Upper lobe of left lung (tissue), 6 donors: ENCODE data around the gene MITF. TPM values are rescaled to one million over a fixed set of nuclear protein-coding genes. Genes with fewer than 3 reads are reported as not detected.
A peak's percentile ranks its signal among the peaks of the same experiment; 100 is the strongest.

Experiments used
- ATAC-seq, 2 donors: fragments of 200-7000 bp; cut with Tn5 transposase; one replicate each; pipeline ENCODE4 v1.9.1; 2022; ENCODE audit warnings: mild to moderate bottlenecking in 2 of 2, moderate library complexity in 2 of 2; ENCODE audit not compliant: low FRiP score in 2 of 2
- DNase-seq, 2 donors: peaks; one replicate each; pipeline ENCODE4 v3.0.0-alpha.2; 2019 to 2020
- H3K27ac ChIP-seq, 4 donors: fragments of 200-600 bp; sonication (generic); one replicate each; pipeline ENCODE4 v1.5.1; 2016 to 2019
- H3K27me3 ChIP-seq, 4 donors: fragments of 200-600 bp; sonication (generic); one replicate each; pipeline ENCODE4 v1.5.1; 2017 to 2019
- H3K36me3 ChIP-seq, 4 donors: fragments of 200-600 bp; sonication (generic); one replicate each; pipeline ENCODE4 v1.5.1; 2016 to 2019
- H3K4me1 ChIP-seq, 4 donors: fragments of 200-600 bp; sonication (generic); one replicate each; pipeline ENCODE4 v1.5.1; 2018 to 2019
- H3K4me3 ChIP-seq, 4 donors: fragments of 200-600 bp; sonication (generic); one replicate each; pipeline ENCODE4 v1.5.1; 2017 to 2019; ENCODE audit warnings: mild to moderate bottlenecking in 2 of 4, moderate library complexity in 1 of 4
- H3K9me3 ChIP-seq, 4 donors: fragments of 200-600 bp; sonication (generic); one replicate each; pipeline ENCODE4 v1.5.1; 2018 to 2019
- EP300 ChIP-seq, 4 donors: sonication (generic); formaldehyde crosslinking; IDR thresholded peaks; one replicate each; pipeline ENCODE4 v1.5.1; 2017; ENCODE audit warnings: antibody characterized with exemption in 4 of 4, control low read depth in 2 of 4
- POLR2A ChIP-seq, 4 donors: fragments of 450-650 bp; IDR thresholded peaks; one replicate each; pipeline ENCODE4 v1.5.1; 2016 to 2017; ENCODE audit warnings: antibody characterized with exemption in 4 of 4, mild to moderate bottlenecking in 2 of 4
- POLR2AphosphoS5 ChIP-seq, 2 donors: sonication (generic); formaldehyde crosslinking; IDR thresholded peaks; one replicate each; pipeline ENCODE4 v1.5.1; 2017; ENCODE audit warnings: antibody characterized with exemption in 2 of 2
- WGBS, 2 donors: methylation state at CpG; one replicate each; pipeline ENCODE4 v1.1.5; 2017 to 2018; 5-methylcytosine and 5-hydroxymethylcytosine counted together
- total RNA-seq, 6 donors: library from RNA; depleted of rRNA in 4 of 6; stranded (reverse); fragments of >200 nt in 4 of 6; gene quantifications; one replicate each; pipeline versions ENCODE4 v1.1.0 to v1.2.1, GENCODE V29; 2016 to 2021
- TF ChIP-seq, protein P1 (sequence below), 6 experiments: fragments of 450-650 bp in 4 of 6; fragments of 200-600 bp in 2 of 6; sonication (generic) in 2 of 6; IDR thresholded peaks; one replicate each; pipeline ENCODE4 v1.5.1; 2016 to 2019; ENCODE audit warnings: antibody characterized with exemption in 6 of 6
- donor health status: DM: no; HTN: no; CAD: no; lungs with moderate emphysema.
- donor health status: DM: no; HTN: yes; CAD: no; lungs with severe emphysema.

Gene MITF
- total RNA-seq, 6 donors from 2014 or later: 21.9 to 37.2 (median 29.5) TPM

DNA sequence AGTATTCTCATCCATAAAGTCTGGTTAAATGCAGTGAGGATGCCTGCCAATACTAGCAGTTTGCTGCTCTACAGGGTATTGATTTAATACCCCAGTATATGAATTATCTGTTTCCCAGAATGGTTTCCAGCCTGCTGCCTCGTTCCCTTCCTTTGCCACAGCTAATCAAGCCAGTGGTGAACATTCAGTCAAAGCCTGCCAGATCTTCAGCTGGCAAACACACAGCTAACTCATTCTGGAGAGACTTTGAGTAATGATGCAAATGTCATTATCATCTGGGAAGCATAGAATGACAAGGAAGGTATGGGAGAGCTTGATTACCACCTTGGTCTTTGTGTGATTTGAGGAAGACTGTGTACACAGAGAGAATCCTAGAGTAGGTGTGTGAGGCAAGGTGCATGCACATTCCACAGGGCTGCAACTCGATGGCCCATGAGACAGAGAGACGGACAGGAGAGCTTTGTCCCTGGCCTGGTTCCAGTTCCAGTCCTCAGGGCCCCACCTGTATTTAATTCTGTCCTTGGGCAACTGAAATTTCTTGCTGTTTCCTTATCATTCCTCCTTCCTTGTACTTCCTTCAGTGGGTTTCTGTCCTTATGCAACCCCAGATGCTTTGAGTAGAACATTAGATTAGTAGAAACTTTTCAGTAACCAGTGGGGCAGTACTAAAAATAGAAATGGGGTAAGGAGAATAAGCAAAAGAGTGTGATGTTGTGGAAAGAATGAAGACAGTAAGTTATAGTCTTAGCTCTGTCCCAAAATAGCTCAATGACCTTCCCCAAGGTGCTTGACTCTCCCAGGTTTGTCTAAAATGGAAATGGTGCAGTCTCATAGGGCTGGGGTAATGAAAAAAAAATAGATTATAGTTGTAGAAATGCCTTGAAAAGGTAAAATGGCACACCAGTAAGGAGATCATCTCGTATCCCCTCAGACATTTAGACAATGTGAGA lies 72.5 kb downstream of the MITF start:
- ATAC-seq (no peak), DNase-seq (no peak)
- no peaks in the 10 kb centered on the region for H3K9me3 ChIP-seq
- H3K27me3 ChIP-seq: no peaks in the 10 kb centered on the region
- H3K4me1 ChIP-seq: no peaks in the 10 kb centered on the region
- TF ChIP-seq POLR2A (IDR thresholded peaks at IDR 0.05) (no peak), EP300 (IDR thresholded peaks at IDR 0.05) (no peak)
- TF ChIP-seq, protein P1, sequence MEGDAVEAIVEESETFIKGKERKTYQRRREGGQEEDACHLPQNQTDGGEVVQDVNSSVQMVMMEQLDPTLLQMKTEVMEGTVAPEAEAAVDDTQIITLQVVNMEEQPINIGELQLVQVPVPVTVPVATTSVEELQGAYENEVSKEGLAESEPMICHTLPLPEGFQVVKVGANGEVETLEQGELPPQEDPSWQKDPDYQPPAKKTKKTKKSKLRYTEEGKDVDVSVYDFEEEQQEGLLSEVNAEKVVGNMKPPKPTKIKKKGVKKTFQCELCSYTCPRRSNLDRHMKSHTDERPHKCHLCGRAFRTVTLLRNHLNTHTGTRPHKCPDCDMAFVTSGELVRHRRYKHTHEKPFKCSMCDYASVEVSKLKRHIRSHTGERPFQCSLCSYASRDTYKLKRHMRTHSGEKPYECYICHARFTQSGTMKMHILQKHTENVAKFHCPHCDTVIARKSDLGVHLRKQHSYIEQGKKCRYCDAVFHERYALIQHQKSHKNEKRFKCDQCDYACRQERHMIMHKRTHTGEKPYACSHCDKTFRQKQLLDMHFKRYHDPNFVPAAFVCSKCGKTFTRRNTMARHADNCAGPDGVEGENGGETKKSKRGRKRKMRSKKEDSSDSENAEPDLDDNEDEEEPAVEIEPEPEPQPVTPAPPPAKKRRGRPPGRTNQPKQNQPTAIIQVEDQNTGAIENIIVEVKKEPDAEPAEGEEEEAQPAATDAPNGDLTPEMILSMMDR (IDR thresholded peaks at IDR 0.05): no peak
- H3K36me3 ChIP-seq: no peaks in the 10 kb centered on the region
- no peak overlapping the region for H3K27ac ChIP-seq
- 67 to 72% methylated on average over 4 of the region's 4 CpGs for WGBS, 2 donors
- no peak overlapping the region for H3K4me3 ChIP-seq

DNA sequence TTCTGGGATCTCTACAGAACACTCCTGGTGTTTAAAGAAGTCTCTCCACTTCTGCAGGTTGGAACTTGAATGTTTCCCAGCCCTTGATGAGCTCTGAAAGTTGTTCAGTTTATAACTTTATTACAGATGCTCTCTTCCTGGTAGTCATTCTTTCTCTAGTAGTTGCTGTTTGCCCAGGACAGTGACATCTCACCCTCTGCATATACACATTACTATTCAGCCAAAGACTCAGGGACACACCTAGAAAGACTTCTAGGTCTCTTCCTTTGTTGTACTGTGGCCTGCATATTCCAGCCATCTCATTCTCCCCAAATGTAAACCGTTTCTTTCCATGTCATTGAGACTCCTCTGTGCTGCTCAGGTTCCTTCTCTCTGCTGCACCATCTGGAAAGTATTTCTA lies 76.7 kb downstream of the MITF start:
- WGBS, 2 donors: 50 to 56% methylated on average over 1 of the region's 1 CpG
- Histone ChIP-seq H3K36me3 (no peaks in the 10 kb centered on the region), H3K9me3 (no peaks in the 10 kb centered on the region), H3K4me3 (no peak overlapping the region), H3K4me1 (no peaks in the 10 kb centered on the region), H3K27ac (no peak overlapping the region), H3K27me3 (no peaks in the 10 kb centered on the region)
- TF ChIP-seq, protein P1 (IDR thresholded peaks at IDR 0.05): no peak
- TF ChIP-seq EP300 (IDR thresholded peaks at IDR 0.05): no peak
- TF ChIP-seq POLR2A (IDR thresholded peaks at IDR 0.05): no peak
- TF ChIP-seq POLR2AphosphoS5 (IDR thresholded peaks at IDR 0.05): no peak
- ATAC-seq (no peak), DNase-seq (no peak)

DNA sequence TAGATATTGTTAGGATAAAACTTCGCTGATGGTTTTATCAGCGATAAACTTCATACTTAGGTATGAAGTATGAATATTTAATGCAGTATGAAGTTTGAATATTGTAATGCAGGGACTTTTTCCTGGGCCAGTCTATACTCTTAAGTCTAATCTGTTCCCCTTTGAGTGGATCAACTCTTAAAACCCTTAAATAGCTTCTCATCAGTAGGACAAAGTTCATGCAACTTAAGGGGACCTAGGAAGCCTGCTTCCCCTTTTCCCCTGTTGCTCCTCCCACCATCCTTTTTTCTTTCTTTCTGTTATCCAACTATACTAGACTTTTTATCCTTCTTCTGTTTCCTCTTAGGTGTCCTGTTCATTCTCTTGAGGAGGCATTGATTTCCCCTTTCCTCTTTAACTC lies 78.7 kb downstream of the MITF start:
- Histone ChIP-seq H3K27ac (no peak overlapping the region), H3K4me3 (no peak overlapping the region), H3K9me3 (no peaks in the 10 kb centered on the region), H3K4me1 (no peaks in the 10 kb centered on the region), H3K36me3 (no peaks in the 10 kb centered on the region), H3K27me3 (no peaks in the 10 kb centered on the region)
- TF ChIP-seq POLR2A (IDR thresholded peaks at IDR 0.05): no peak
- TF ChIP-seq POLR2AphosphoS5 (IDR thresholded peaks at IDR 0.05): no peak
- TF ChIP-seq EP300 (IDR thresholded peaks at IDR 0.05): no peak
- TF ChIP-seq, protein P1 (IDR thresholded peaks at IDR 0.05): no peak
- ATAC-seq (peak in 1 of 2 donors; percentile 39), DNase-seq (no peak)
- 89 to 91% methylated on average over 2 of the region's 2 CpGs for WGBS, 2 donors

DNA sequence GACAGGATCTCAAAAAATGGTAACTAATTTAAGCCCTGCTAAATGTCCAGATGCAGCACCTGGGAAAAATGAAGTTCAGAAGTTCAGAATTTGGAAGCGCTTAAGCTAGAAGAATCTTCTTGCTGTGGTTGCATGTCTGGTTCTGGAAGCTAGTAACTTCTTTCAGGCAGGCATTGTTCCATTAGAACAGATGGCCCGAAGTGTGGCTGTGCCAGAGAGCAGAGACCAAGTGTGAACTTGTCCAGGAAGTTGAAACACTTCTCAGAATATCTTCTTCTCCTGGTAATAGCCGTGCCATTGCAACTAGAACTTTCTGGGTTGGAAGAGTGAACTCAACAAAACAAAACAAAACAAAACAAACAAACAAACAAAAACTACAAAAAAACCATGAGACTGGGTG lies 80.0 kb downstream of the MITF start:
- TF ChIP-seq POLR2AphosphoS5 (IDR thresholded peaks at IDR 0.05): no peak
- no peak for TF ChIP-seq POLR2A (IDR thresholded peaks at IDR 0.05)
- TF ChIP-seq EP300 (IDR thresholded peaks at IDR 0.05): no peak
- TF ChIP-seq, protein P1 (IDR thresholded peaks at IDR 0.05): no peak
- no peak overlapping the region for H3K4me3 ChIP-seq
- no peaks in the 10 kb centered on the region for H3K9me3 ChIP-seq
- no peaks in the 10 kb centered on the region for H3K27me3 ChIP-seq
- no peaks in the 10 kb centered on the region for H3K4me1 ChIP-seq
- WGBS, 2 donors: 58 to 75% methylated on average over 3 of the region's 3 CpGs
- DNase-seq (no peak), ATAC-seq (peak in 1 of 2 donors; percentile 52)
- H3K36me3 ChIP-seq: no peaks in the 10 kb centered on the region
- H3K27ac ChIP-seq: no peak overlapping the region
